ENCODE data around the gene GRIN2D.

GRIN2D gene

GRCh38 chr19:48405850-48406249, 12.4 kb downstream of the GRIN2D start:
- CTCF ChIA-PET = no interaction called here
- no peak for DNase-seq (ENCODE audit: extremely low spot score)
- POLR2A ChIA-PET = interaction anchor here (1.3 kb wide), 1 partner anchor 42 kb away, joined by 4 read pairs; the partner anchor contains the start of genes SYNGR4 and TMEM143
- no peak for TF ChIP-seq FOXM1 (IDR thresholded peaks at IDR 0.05; ENCODE audit: borderline replicate concordance)
- no peak for TF ChIP-seq PKNOX1 (IDR thresholded peaks at IDR 0.05)

GRCh38 chr19:48413879-48414587, 20.6 kb downstream of the GRIN2D start:
- ChIA-PET CTCF (interaction anchor here (0.6 to 0.8 kb wide), 2 partner anchors 61 to 80 kb away, joined by 3 to 4 read pairs; no protein-coding TSS in a partner anchor), POLR2A (interaction anchor here (0.7 to 2.5 kb wide), 7 partner anchors 10 to 51 kb away, joined by 3 to 13 read pairs (median 4); partner anchors contain the start of gene SYNGR4)
- TF ChIP-seq PKNOX1 (IDR thresholded peaks at IDR 0.05) (no peak), FOXK2 (IDR thresholded peaks at IDR 0.05) (no peak), SP1 (IDR thresholded peaks at IDR 0.05) (no peak), SUZ12 (IDR thresholded peaks at IDR 0.05) (no peak), ARNT (IDR thresholded peaks at IDR 0.05) (no peak), ZNF384 (IDR thresholded peaks at IDR 0.05) (no peak), TARDBP (IDR thresholded peaks at IDR 0.05) (no peak), BHLHE40 (IDR thresholded peaks at IDR 0.05; ENCODE audit: borderline replicate concordance) (no peak), FOXA1 (IDR thresholded peaks at IDR 0.05) (no peak)
- no peak for DNase-seq (ENCODE audit: extremely low spot score)

GRCh38 chr19:48415395-48415794, 21.9 kb downstream of the GRIN2D start:
- TF ChIP-seq ZNF384 (IDR thresholded peaks at IDR 0.05) (no peak), HDGF (IDR thresholded peaks at IDR 0.05; ENCODE audit: borderline replicate concordance) (no peak), ARNT (IDR thresholded peaks at IDR 0.05) (no peak), FOXK2 (IDR thresholded peaks at IDR 0.05) (no peak), SUZ12 (IDR thresholded peaks at IDR 0.05) (no peak), L3MBTL2 (conservative IDR thresholded peaks at IDR 0.05) (no peak), FOXA1 (IDR thresholded peaks at IDR 0.05) (no peak), TARDBP (IDR thresholded peaks at IDR 0.05) (no peak), PKNOX1 (IDR thresholded peaks at IDR 0.05) (no peak), NFRKB (IDR thresholded peaks at IDR 0.05) (no peak), BHLHE40 (IDR thresholded peaks at IDR 0.05; ENCODE audit: borderline replicate concordance) (no peak), FOXM1 (IDR thresholded peaks at IDR 0.05; ENCODE audit: borderline replicate concordance) (no peak), LEF1 (IDR thresholded peaks at IDR 0.05; ENCODE audit: borderline replicate concordance) (no peak), SP1 (IDR thresholded peaks at IDR 0.05) (no peak), ELF4 (IDR thresholded peaks at IDR 0.05) (no peak), CTBP1 (IDR thresholded peaks at IDR 0.05; ENCODE audit: borderline replicate concordance) (no peak)
- peak; percentile 88 for DNase-seq (ENCODE audit: extremely low spot score)
- POLR2A ChIA-PET = interaction anchor here (1.3 to 2.5 kb wide), 5 partner anchors 11 to 52 kb away, joined by 3 to 13 read pairs (median 7); no protein-coding TSS in a partner anchor
- CTCF ChIA-PET = no interaction called here

- TF ChIP-seq SP1 (IDR thresholded peaks at IDR 0.05) (no peak), ARNT (IDR thresholded peaks at IDR 0.05) (no peak)
- ChIA-PET CTCF (no interaction called here), POLR2A (no interaction called here)
- no peak for DNase-seq (ENCODE audit: extremely low spot score)
These were observed 22.3 kb downstream of the GRIN2D start for GRCh38 chr19:48415806-48416221.

GRCh38 chr19:48417421-48417820, 24.0 kb downstream of the GRIN2D start:
- POLR2A ChIA-PET = interaction anchor here (1.0 kb wide), 1 partner anchor 18 kb away, joined by 4 read pairs; no protein-coding TSS in a partner anchor

More at GRCh38 chr19:48417421-48417820, 24.0 kb downstream of the GRIN2D start:
- TF ChIP-seq FOXM1 (IDR thresholded peaks at IDR 0.05; ENCODE audit: borderline replicate concordance) = no peak
- no peak for TF ChIP-seq ZNF384 (IDR thresholded peaks at IDR 0.05)
- TF ChIP-seq PKNOX1 (IDR thresholded peaks at IDR 0.05) = no peak
- TF ChIP-seq CTBP1 (IDR thresholded peaks at IDR 0.05; ENCODE audit: borderline replicate concordance) = no peak
- no peak for TF ChIP-seq FOXK2 (IDR thresholded peaks at IDR 0.05)
- no peak for TF ChIP-seq TARDBP (IDR thresholded peaks at IDR 0.05)
- no peak for TF ChIP-seq L3MBTL2 (conservative IDR thresholded peaks at IDR 0.05)
- TF ChIP-seq BHLHE40 (IDR thresholded peaks at IDR 0.05; ENCODE audit: borderline replicate concordance) = no peak
- TF ChIP-seq FOXA1 (IDR thresholded peaks at IDR 0.05) = no peak
- TF ChIP-seq NFRKB (IDR thresholded peaks at IDR 0.05) = no peak
- no peak for TF ChIP-seq SP1 (IDR thresholded peaks at IDR 0.05)
- no peak for TF ChIP-seq HDGF (IDR thresholded peaks at IDR 0.05; ENCODE audit: borderline replicate concordance)
- TF ChIP-seq SUZ12 (IDR thresholded peaks at IDR 0.05) = no peak
- TF ChIP-seq LEF1 (IDR thresholded peaks at IDR 0.05; ENCODE audit: borderline replicate concordance) = no peak
- no peak for TF ChIP-seq ARNT (IDR thresholded peaks at IDR 0.05)
- TF ChIP-seq ELF4 (IDR thresholded peaks at IDR 0.05) = no peak
- CTCF ChIA-PET = interaction anchor here (0.6 kb wide), 1 partner anchor 81 kb away, joined by 3 read pairs; no protein-coding TSS in a partner anchor
- DNase-seq (ENCODE audit: extremely low spot score) = no peak

All from HEK293T (cell line).